WTC11 (cell line): Measurements from ENCODE around the gene TYSND1. TPM values are rescaled to one million over a fixed set of nuclear protein-coding genes. Genes with fewer than 3 reads are reported as not detected.

Experiments
- ATAC-seq: fragments of 200-7000 bp; cut with Tn5 transposase; 2 replicates; pipeline ENCODE4 v1.10.0; 2021; ENCODE audit warnings: mild to moderate bottlenecking, moderate library complexity
- CTCF ChIA-PET: fragments of 300-600 bp; sonication (Branson Sonifier 250); formaldehyde crosslinking; loops from one replicate; lab custom pipeline; 2021; ENCODE audit warnings: antibody characterized with exemption; lab: Charles Lee
- POLR2A ChIA-PET: fragments of 350-600 bp; sonication (Branson Sonifier 250); formaldehyde crosslinking; loops from one replicate; lab custom pipeline; 2021; ENCODE audit warnings: antibody characterized with exemption; lab: Charles Lee
- DNase-seq: peaks from one replicate; pipeline ENCODE4 v3.0.0; 2021; ENCODE audit warnings: low spot score
- H3K27ac Mint-ChIP-seq: 2 replicates; pipeline ENCODE4 v1.8.0; 2021; ENCODE audit warnings: mixed read lengths
- H3K27me3 Mint-ChIP-seq: 2 replicates; pipeline ENCODE4 v1.8.0; 2021; ENCODE audit warnings: low read depth, mild to moderate bottlenecking, moderate library complexity, mixed read lengths
- H3K36me3 Mint-ChIP-seq: 2 replicates; pipeline ENCODE4 v1.8.0; 2021; ENCODE audit warnings: mixed read lengths
- H3K4me1 Mint-ChIP-seq: 2 replicates; pipeline ENCODE4 v1.8.0; 2022; ENCODE audit warnings: mixed read lengths
- H3K4me3 Mint-ChIP-seq: 2 replicates; pipeline ENCODE4 v1.8.0; 2021; ENCODE audit warnings: mild to moderate bottlenecking, moderate library complexity, mixed read lengths
- H3K9me3 Mint-ChIP-seq: 2 replicates; pipeline ENCODE4 v1.8.0; 2021; ENCODE audit warnings: mixed read lengths
- AFF4 ChIP-seq: sonication (generic); formaldehyde crosslinking; IDR thresholded peaks from 2 replicates; pipeline ENCODE4 v1.8.1; 2023; ENCODE audit warnings: mild to moderate bottlenecking, missing genetic modification reagents, borderline replicate concordance
- ARID4B ChIP-seq: sonication (generic); formaldehyde crosslinking; IDR thresholded peaks from 2 replicates; pipeline ENCODE4 v1.8.0; 2023; ENCODE audit warnings: missing genetic modification reagents, mild to moderate bottlenecking, borderline replicate concordance
- ATF6 ChIP-seq: sonication (generic); formaldehyde crosslinking; IDR thresholded peaks from 2 replicates; pipeline ENCODE4 v1.8.1; 2023; ENCODE audit warnings: mild to moderate bottlenecking, missing genetic modification reagents
- CTCF ChIP-seq: fragments of 200-600 bp; IDR thresholded peaks from 2 replicates; pipeline ENCODE4 v1.8.0; 2022; ENCODE audit warnings: antibody characterized with exemption
- E2F4 ChIP-seq: sonication (generic); formaldehyde crosslinking; IDR thresholded peaks from 2 replicates; pipeline ENCODE4 v1.8.1; 2022; ENCODE audit warnings: low read depth, mild to moderate bottlenecking, moderate library complexity, missing genetic modification reagents, borderline replicate concordance
- ETV6 ChIP-seq: sonication (generic); formaldehyde crosslinking; IDR thresholded peaks from 2 replicates; pipeline ENCODE4 v1.8.1; 2022; ENCODE audit warnings: mild to moderate bottlenecking, missing genetic modification reagents
- FOXK1 ChIP-seq: sonication (generic); formaldehyde crosslinking; IDR thresholded peaks from 2 replicates; pipeline ENCODE4 v1.8.0; 2022; ENCODE audit warnings: mild to moderate bottlenecking, moderate library complexity, missing genetic modification reagents
- MXD4 ChIP-seq: fragments of 250-450 bp; sonication (Bioruptor Pico); IDR thresholded peaks from 2 replicates; pipeline ENCODE4 v1.8.0; 2021; ENCODE audit warnings: mild to moderate bottlenecking, moderate library complexity, borderline replicate concordance
- OVOL2 ChIP-seq: fragments of 250-450 bp; sonication (Bioruptor Pico); IDR thresholded peaks from 2 replicates; pipeline ENCODE4 v1.9.0; 2021; ENCODE audit warnings: mild to moderate bottlenecking, borderline replicate concordance
- RORB ChIP-seq: fragments of 250-450 bp; sonication (Bioruptor Pico); IDR thresholded peaks from 2 replicates; pipeline ENCODE4 v1.9.0; 2021; ENCODE audit warnings: mild to moderate bottlenecking
- SMAD4 ChIP-seq: sonication (generic); formaldehyde crosslinking; IDR thresholded peaks from 2 replicates; pipeline ENCODE4 v1.8.0; 2022; ENCODE audit warnings: mild to moderate bottlenecking, missing genetic modification reagents
- SP1 ChIP-seq: sonication (generic); formaldehyde crosslinking; conservative IDR thresholded peaks from 2 replicates; pipeline ENCODE4 v1.8.1; 2022; ENCODE audit warnings: missing genetic modification reagents
- STAT6 ChIP-seq: sonication (generic); formaldehyde crosslinking; conservative IDR thresholded peaks from 2 replicates; pipeline ENCODE4 v1.8.1; 2023; ENCODE audit warnings: mild to moderate bottlenecking, low read depth, missing genetic modification reagents, moderate library complexity
- USF1 ChIP-seq: sonication (generic); formaldehyde crosslinking; IDR thresholded peaks from 2 replicates; pipeline ENCODE4 v1.8.0; 2022; ENCODE audit warnings: mild to moderate bottlenecking, missing genetic modification reagents
- ZNF138 ChIP-seq: sonication (generic); formaldehyde crosslinking; conservative IDR thresholded peaks from 2 replicates; pipeline ENCODE4 v1.8.1; 2022; ENCODE audit warnings: mild to moderate bottlenecking, moderate library complexity, missing genetic modification reagents
- total RNA-seq: library from RNA; stranded (reverse); gene quantifications from 3 replicates; pipeline ENCODE4 v1.2.3, GENCODE V29; 2021

TYSND1 gene
- total RNA-seq, 1 experiment from 2014 or later, result 18.9 TPM

- Mint-ChIP-seq H3K4me3 (no peak overlapping the region), H3K27me3 (peaks cover 16% of the 10 kb centered on the region), H3K9me3 (no peaks in the 10 kb centered on the region), H3K4me1 (peaks cover 12% of the 10 kb centered on the region), H3K27ac (no peak overlapping the region), H3K36me3 (no peaks in the 10 kb centered on the region)
- TF ChIP-seq ATF6 (CRISPR knock-in tag), result no peak
- no peak for TF ChIP-seq STAT6
- no peak for TF ChIP-seq SP1 (CRISPR knock-in tag)
- TF ChIP-seq MXD4 (CRISPR knock-in tag), result no peak
- TF ChIP-seq USF1, result no peak
- no peak for TF ChIP-seq RORB (CRISPR knock-in tag)
- no peak for TF ChIP-seq CTCF
- no peak for TF ChIP-seq E2F4 (CRISPR knock-in tag)
- TF ChIP-seq FOXK1 (CRISPR knock-in tag), result no peak
- no peak for TF ChIP-seq ZNF138 (CRISPR knock-in tag)
- no peak for TF ChIP-seq SMAD4 (CRISPR knock-in tag)
- no peak for TF ChIP-seq OVOL2 (CRISPR knock-in tag)
- no peak for TF ChIP-seq ARID4B (CRISPR knock-in tag)
- no peak for TF ChIP-seq ETV6
- TF ChIP-seq AFF4 (CRISPR knock-in tag), result no peak
- POLR2A ChIA-PET, result no interaction called here
- no peak for DNase-seq
- no peak for ATAC-seq
- CTCF ChIA-PET, result interaction anchor here (1.4 to 2.8 kb wide), 3 partner anchors 9 to 30 kb away, joined by 4 to 18 read pairs (median 7); partner anchors contain the start of gene TYSND1
These were observed 9.4 kb downstream of the TYSND1 start for GRCh38 chr10:70137135-70137534.
